Stimulated activated CD8-positive, alpha-beta memory T cell treated with anti-CD3 and anti-CD28 coated beads, Interleukin-2, amount 100 ng/mL, for 1 hour (primary cell): ENCODE results near the gene TBL1Y.
A peak's percentile ranks its signal among the peaks of the same experiment; 100 is the strongest.
"Not testable (repeated sequence)": the region's sequence is repeated elsewhere in the genome, so short reads cannot be mapped to it uniquely, and the experiment has no call there.

ENCODE experiments used
- DNase-seq, 2 donors: peaks; one replicate each; pipeline ENCODE4 v3.0.0-alpha.2; 2020; ENCODE audit warnings: low read depth in 2 of 2

The TBL1Y gene

GRCh38 chrY:6910372-6911252 is at the start of gene TBL1Y:
TSS of gene TBL1Y (plus strand) at chrY:6910697. CDS start at chrY:7025085, 114,388 bp downstream.
- no peak for DNase-seq

- DNase-seq, result no peak
Measured at GRCh38 chrY:6894496-6894895, 16.0 kb upstream of the TBL1Y start.

GRCh38 chrY:6895236-6895635 is 15.3 kb upstream of the TBL1Y start:
- DNase-seq, result no peak

GRCh38 chrY:6902116-6902515 is 8.4 kb upstream of the TBL1Y start:
- not testable (repeated sequence) for DNase-seq

- no peak for DNase-seq
Measured at GRCh38 chrY:6907591-6907990, 2.9 kb upstream of the TBL1Y start.

GRCh38 chrY:6908021-6908420 is 2.5 kb upstream of the TBL1Y start:
- not testable (repeated sequence) for DNase-seq

- DNase-seq, result no peak
Measured at GRCh38 chrY:6909118-6909521, 1.4 kb upstream of the TBL1Y start.

GRCh38 chrY:6909856-6910255 is 641 bp upstream of the TBL1Y start:
- DNase-seq, result no peak

- DNase-seq, result no peak
Measured at GRCh38 chrY:6911253-6911881, 870 bp downstream of the TBL1Y start, which contains the start of gene AMELY. TSS of gene AMELY (minus strand) at chrY:6911752. CDS start at chrY:6872608, 39,144 bp downstream.

- DNase-seq, result no peak
Measured at GRCh38 chrY:6913362-6913761, 2.9 kb downstream of the TBL1Y start.

- no peak for DNase-seq
Measured at GRCh38 chrY:6921061-6921460, 10.6 kb downstream of the TBL1Y start.

GRCh38 chrY:6928265-6928664 is 17.8 kb downstream of the TBL1Y start:
- no peak for DNase-seq

GRCh38 chrY:6929237-6929636 is 18.7 kb downstream of the TBL1Y start:
- no peak for DNase-seq

- no peak for DNase-seq
Measured at GRCh38 chrY:6931779-6932396, 21.4 kb downstream of the TBL1Y start.

- DNase-seq, result no peak
Measured at GRCh38 chrY:6935497-6935896, 25.0 kb downstream of the TBL1Y start.

GRCh38 chrY:6947695-6948094 is 37.2 kb downstream of the TBL1Y start:
- DNase-seq, result no peak

GRCh38 chrY:6948378-6948777 is 37.9 kb downstream of the TBL1Y start:
- no peak for DNase-seq

GRCh38 chrY:6949947-6950346 is 39.5 kb downstream of the TBL1Y start:
- no peak for DNase-seq

GRCh38 chrY:6964732-6965131 is 54.2 kb downstream of the TBL1Y start:
- peak in 1 of 2 donors; percentile 4 for DNase-seq

- no peak for DNase-seq
Measured at GRCh38 chrY:6966521-6966920, 56.0 kb downstream of the TBL1Y start.

GRCh38 chrY:6967736-6968135 is 57.2 kb downstream of the TBL1Y start:
- no peak for DNase-seq

- DNase-seq, result no peak
Measured at GRCh38 chrY:6968191-6968590, 57.7 kb downstream of the TBL1Y start.
